ENCODE results near the gene UPP1.

Gene UPP1

GRCh38 chr7:48085942-48086341 is 3.1 kb upstream of the UPP1 start:
- no peak for DNase-seq

- DNase-seq: no peak
Observed at GRCh38 chr7:48087349-48087748, 1.7 kb upstream of the UPP1 start.

GRCh38 chr7:48088559-48089045 is 463 bp upstream of the UPP1 start:
- DNase-seq: no peak

GRCh38 chr7:48090095-48090805 is 1.2 kb downstream of the UPP1 start:
- no peak for DNase-seq

GRCh38 chr7:48091506-48092433 is 2.7 kb downstream of the UPP1 start:
- no peak for DNase-seq

- no peak for DNase-seq
Observed at GRCh38 chr7:48094861-48095293, 5.8 kb downstream of the UPP1 start.

GRCh38 chr7:48096273-48096672 is 7.2 kb downstream of the UPP1 start:
- peak in 1 of 6 experiments; percentile 13 for DNase-seq

- DNase-seq: peak in 3 of 6 experiments; percentile 29 to 55 (median 52)
Observed at GRCh38 chr7:48097521-48098231, 8.6 kb downstream of the UPP1 start.

GRCh38 chr7:48098846-48099245 is 9.8 kb downstream of the UPP1 start:
- no peak for DNase-seq

- DNase-seq: no peak
Observed at GRCh38 chr7:48099781-48100180, 10.7 kb downstream of the UPP1 start.

GRCh38 chr7:48101352-48101751 is 12.3 kb downstream of the UPP1 start:
- DNase-seq: no peak

- peak in 1 of 6 experiments; percentile 3 for DNase-seq
Observed at GRCh38 chr7:48101968-48102367, 12.9 kb downstream of the UPP1 start.

GRCh38 chr7:48102530-48102929 is 13.5 kb downstream of the UPP1 start:
- DNase-seq: no peak

GRCh38 chr7:48105045-48105444 is 16.0 kb downstream of the UPP1 start:
- no peak for DNase-seq

- DNase-seq: no peak
Observed at GRCh38 chr7:48106906-48107659, 18.0 kb downstream of the UPP1 start.

- no peak for DNase-seq
Observed at GRCh38 chr7:48107926-48108472, 18.9 kb downstream of the UPP1 start.

- DNase-seq: no peak
Observed at GRCh38 chr7:48108959-48109847, 20.1 kb downstream of the UPP1 start.

- peak; percentile 71 to 92 (median 83) for DNase-seq
Observed at GRCh38 chr7:48109848-48110663, 21.0 kb downstream of the UPP1 start.

GRCh38 chr7:48110868-48111267 is 21.8 kb downstream of the UPP1 start:
- DNase-seq: no peak

GRCh38 chr7:48111596-48111995 is 22.5 kb downstream of the UPP1 start:
- no peak for DNase-seq
